Peyer's patch (tissue), 4 donors: ENCODE data around the gene NKIRAS1.

ENCODE experiments used
- POLR2A ChIP-seq, 2 donors: fragments of 450-650 bp; IDR thresholded peaks; one replicate each; pipeline ENCODE4 v1.5.1; 2017; ENCODE audit warnings: antibody characterized with exemption in 2 of 2, mild to moderate bottlenecking in 2 of 2, moderate library complexity in 2 of 2
- TF ChIP-seq, protein P1 (sequence below), 6 experiments: fragments of 450-650 bp in 4 of 6; fragments of 200-600 bp in 2 of 6; sonication (generic) in 1 of 6; IDR thresholded peaks; one replicate each; pipeline ENCODE4 v1.5.1; 2017 to 2019; ENCODE audit warnings: antibody characterized with exemption in 6 of 6, mild to moderate bottlenecking in 3 of 6, moderate library complexity in 1 of 6

DNA sequence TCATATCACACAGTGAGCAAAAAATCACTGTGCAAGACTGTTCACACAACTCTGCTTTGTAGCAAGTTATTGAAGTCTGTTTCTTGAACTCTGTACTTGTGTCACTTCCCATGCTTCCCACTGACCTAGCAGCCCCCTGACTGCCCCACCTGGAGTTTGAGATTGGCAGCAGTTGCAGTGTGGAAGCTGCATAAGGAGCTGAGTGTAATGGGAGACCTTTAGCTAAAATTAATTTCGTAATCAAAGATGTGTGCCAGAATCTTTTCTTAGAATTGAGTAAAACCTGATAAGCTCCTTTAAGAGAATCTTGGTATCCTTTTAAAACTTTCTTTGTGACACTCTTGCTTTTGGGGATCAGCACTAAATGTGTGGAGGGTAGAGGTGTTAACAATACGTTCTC is 42.8 kb downstream of the NKIRAS1 start:
- TF ChIP-seq, protein P1, sequence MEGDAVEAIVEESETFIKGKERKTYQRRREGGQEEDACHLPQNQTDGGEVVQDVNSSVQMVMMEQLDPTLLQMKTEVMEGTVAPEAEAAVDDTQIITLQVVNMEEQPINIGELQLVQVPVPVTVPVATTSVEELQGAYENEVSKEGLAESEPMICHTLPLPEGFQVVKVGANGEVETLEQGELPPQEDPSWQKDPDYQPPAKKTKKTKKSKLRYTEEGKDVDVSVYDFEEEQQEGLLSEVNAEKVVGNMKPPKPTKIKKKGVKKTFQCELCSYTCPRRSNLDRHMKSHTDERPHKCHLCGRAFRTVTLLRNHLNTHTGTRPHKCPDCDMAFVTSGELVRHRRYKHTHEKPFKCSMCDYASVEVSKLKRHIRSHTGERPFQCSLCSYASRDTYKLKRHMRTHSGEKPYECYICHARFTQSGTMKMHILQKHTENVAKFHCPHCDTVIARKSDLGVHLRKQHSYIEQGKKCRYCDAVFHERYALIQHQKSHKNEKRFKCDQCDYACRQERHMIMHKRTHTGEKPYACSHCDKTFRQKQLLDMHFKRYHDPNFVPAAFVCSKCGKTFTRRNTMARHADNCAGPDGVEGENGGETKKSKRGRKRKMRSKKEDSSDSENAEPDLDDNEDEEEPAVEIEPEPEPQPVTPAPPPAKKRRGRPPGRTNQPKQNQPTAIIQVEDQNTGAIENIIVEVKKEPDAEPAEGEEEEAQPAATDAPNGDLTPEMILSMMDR (IDR thresholded peaks at IDR 0.05), result no peak
- no peak for TF ChIP-seq POLR2A (IDR thresholded peaks at IDR 0.05)
